HEK293 (cell line): ENCODE measurements around the gene SMARCB1.

Experiments used
- FEZF1 ChIP-seq: fragments of 450-650 bp; formaldehyde crosslinking; IDR thresholded peaks from 2 replicates; pipeline ENCODE4 v1.5.1; 2016; ENCODE audit warnings: missing biosample characterization, missing genetic modification characterization
- MYNN ChIP-seq: fragments of 450-650 bp; formaldehyde crosslinking; IDR thresholded peaks from 2 replicates; pipeline ENCODE4 v1.5.1; 2016; ENCODE audit warnings: missing biosample characterization, missing genetic modification characterization, borderline replicate concordance
- MZF1 ChIP-seq: fragments of 450-650 bp; formaldehyde crosslinking; IDR thresholded peaks from 2 replicates; pipeline ENCODE4 v1.5.1; 2017; ENCODE audit warnings: missing biosample characterization, missing genetic modification characterization, borderline replicate concordance
- ZBTB48 ChIP-seq: fragments of 450-650 bp; formaldehyde crosslinking; IDR thresholded peaks from 2 replicates; pipeline ENCODE4 v1.5.1; 2016; ENCODE audit warnings: missing biosample characterization, missing genetic modification characterization
- ZNF175 ChIP-seq: fragments of 450-650 bp; formaldehyde crosslinking; IDR thresholded peaks from 2 replicates; pipeline ENCODE4 v1.5.1; 2016; ENCODE audit warnings: missing biosample characterization, missing genetic modification characterization
- ZNF292 ChIP-seq: fragments of 450-650 bp; formaldehyde crosslinking; IDR thresholded peaks from 2 replicates; pipeline ENCODE4 v1.5.1; 2016; ENCODE audit warnings: low read depth, missing biosample characterization, missing genetic modification characterization, borderline replicate concordance
- ZNF302 ChIP-seq: fragments of 450-650 bp; formaldehyde crosslinking; IDR thresholded peaks from 2 replicates; pipeline ENCODE4 v1.5.1; 2016; ENCODE audit warnings: missing biosample characterization, missing genetic modification characterization, low read depth
- TF ChIP-seq, protein P1 (sequence below): fragments of 450-650 bp; formaldehyde crosslinking; IDR thresholded peaks from 2 replicates; pipeline ENCODE4 v1.5.1; 2016; ENCODE audit warnings: missing biosample characterization, missing genetic modification characterization
- TF ChIP-seq, protein P2 (sequence below): fragments of 450-650 bp; formaldehyde crosslinking; IDR thresholded peaks from 2 replicates; pipeline ENCODE4 v1.5.1; 2016; ENCODE audit warnings: missing biosample characterization, missing genetic modification characterization

DNA sequence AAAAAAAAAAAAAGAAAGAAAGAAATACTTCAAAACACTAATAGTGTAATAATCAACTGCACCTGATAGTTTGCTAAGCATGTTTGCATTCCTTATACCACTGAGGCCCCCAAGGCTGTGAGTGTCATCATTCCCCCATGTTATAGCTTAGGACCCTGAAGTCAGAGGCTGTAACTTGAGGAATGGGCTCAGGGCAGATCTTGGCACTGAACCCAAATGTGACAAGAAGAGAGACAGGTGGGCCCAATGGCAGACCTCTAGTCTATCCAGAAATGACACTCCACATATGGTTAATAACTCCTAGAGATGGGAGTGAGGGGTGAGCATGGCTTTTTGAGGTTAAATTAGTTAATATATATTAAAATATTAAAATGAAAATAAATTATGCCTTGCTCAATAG, 49.1 kb upstream of the SMARCB1 start:
- TF ChIP-seq FEZF1 (tag by site-specific recombination) (no peak), ZNF302 (tag by site-specific recombination) (no peak), MYNN (no peak), MZF1 (tag by site-specific recombination) (no peak), ZNF292 (no peak), ZNF175 (tag by site-specific recombination) (no peak), ZBTB48 (no peak)
- TF ChIP-seq, protein P1, sequence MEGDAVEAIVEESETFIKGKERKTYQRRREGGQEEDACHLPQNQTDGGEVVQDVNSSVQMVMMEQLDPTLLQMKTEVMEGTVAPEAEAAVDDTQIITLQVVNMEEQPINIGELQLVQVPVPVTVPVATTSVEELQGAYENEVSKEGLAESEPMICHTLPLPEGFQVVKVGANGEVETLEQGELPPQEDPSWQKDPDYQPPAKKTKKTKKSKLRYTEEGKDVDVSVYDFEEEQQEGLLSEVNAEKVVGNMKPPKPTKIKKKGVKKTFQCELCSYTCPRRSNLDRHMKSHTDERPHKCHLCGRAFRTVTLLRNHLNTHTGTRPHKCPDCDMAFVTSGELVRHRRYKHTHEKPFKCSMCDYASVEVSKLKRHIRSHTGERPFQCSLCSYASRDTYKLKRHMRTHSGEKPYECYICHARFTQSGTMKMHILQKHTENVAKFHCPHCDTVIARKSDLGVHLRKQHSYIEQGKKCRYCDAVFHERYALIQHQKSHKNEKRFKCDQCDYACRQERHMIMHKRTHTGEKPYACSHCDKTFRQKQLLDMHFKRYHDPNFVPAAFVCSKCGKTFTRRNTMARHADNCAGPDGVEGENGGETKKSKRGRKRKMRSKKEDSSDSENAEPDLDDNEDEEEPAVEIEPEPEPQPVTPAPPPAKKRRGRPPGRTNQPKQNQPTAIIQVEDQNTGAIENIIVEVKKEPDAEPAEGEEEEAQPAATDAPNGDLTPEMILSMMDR = no peak
- TF ChIP-seq, protein P2, sequence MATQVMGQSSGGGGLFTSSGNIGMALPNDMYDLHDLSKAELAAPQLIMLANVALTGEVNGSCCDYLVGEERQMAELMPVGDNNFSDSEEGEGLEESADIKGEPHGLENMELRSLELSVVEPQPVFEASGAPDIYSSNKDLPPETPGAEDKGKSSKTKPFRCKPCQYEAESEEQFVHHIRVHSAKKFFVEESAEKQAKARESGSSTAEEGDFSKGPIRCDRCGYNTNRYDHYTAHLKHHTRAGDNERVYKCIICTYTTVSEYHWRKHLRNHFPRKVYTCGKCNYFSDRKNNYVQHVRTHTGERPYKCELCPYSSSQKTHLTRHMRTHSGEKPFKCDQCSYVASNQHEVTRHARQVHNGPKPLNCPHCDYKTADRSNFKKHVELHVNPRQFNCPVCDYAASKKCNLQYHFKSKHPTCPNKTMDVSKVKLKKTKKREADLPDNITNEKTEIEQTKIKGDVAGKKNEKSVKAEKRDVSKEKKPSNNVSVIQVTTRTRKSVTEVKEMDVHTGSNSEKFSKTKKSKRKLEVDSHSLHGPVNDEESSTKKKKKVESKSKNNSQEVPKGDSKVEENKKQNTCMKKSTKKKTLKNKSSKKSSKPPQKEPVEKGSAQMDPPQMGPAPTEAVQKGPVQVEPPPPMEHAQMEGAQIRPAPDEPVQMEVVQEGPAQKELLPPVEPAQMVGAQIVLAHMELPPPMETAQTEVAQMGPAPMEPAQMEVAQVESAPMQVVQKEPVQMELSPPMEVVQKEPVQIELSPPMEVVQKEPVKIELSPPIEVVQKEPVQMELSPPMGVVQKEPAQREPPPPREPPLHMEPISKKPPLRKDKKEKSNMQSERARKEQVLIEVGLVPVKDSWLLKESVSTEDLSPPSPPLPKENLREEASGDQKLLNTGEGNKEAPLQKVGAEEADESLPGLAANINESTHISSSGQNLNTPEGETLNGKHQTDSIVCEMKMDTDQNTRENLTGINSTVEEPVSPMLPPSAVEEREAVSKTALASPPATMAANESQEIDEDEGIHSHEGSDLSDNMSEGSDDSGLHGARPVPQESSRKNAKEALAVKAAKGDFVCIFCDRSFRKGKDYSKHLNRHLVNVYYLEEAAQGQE (tag by site-specific recombination) = no peak
